Bladder microvascular endothelial cell (primary cell): ENCODE results near the gene SLC25A29. TPM values are rescaled to one million over a fixed set of nuclear protein-coding genes. Genes with fewer than 3 reads are reported as not detected.

ENCODE experiments used
- total RNA-seq: library from RNA; depleted of rRNA; stranded (reverse); fragments of >200 nt; gene quantifications from 2 replicates; pipeline ENCODE4 v1.2.3, GENCODE V29; 2014

SLC25A29 gene, protein sequence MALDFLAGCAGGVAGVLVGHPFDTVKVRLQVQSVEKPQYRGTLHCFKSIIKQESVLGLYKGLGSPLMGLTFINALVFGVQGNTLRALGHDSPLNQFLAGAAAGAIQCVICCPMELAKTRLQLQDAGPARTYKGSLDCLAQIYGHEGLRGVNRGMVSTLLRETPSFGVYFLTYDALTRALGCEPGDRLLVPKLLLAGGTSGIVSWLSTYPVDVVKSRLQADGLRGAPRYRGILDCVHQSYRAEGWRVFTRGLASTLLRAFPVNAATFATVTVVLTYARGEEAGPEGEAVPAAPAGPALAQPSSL
- total RNA-seq: 53.4 and 112 TPM in 2 replicates

DNA sequence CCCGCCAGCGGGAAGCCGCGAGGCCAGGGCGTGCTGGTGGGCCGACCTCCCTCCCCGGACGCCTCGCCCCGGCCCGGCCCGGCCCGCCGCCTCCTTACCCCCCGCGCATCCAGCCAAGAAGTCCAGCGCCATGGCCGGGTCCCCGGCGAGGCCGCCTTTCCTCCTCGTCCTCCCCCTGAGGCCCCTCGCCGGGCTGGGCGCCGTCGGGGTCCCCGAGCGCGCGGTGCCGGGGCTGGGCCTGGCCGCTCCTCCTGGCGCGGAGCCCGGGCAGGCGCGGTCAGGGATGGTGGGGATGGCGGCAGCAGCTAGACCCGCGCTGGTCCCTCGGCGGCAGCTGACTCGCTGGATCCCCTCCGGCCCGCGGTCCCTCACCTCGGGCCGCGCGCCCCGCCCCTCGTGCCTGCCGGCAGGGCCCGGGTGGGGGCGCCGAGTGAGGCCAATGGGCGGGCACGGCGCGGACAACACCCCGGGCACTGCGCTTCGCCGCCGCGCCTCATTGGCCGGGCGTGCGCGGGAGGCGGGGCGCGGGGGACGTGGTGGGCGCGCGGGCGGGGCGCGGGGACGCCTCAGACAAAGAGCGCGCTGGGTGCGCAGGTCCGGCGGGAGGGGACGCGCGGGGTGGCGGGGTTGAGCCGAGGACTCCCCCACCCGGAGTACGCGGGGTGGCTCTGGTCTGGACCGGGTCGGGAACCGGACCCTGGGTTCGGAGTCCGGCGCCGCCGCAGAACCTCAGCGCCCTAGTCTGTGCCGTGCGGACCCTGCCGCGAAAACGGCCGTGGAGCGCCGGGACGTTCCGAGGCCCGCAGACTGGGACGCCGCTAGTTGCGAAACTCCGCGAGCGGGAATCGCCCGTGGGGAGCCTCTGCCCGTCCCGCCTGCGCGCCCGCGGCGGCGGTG lies at the start of gene SLC25A29:
Gene SLC25A29 (minus strand): TSS at position 344 of the 897 bp plus-strand sequence. CDS start 212 bp downstream, at position 132.

DNA sequence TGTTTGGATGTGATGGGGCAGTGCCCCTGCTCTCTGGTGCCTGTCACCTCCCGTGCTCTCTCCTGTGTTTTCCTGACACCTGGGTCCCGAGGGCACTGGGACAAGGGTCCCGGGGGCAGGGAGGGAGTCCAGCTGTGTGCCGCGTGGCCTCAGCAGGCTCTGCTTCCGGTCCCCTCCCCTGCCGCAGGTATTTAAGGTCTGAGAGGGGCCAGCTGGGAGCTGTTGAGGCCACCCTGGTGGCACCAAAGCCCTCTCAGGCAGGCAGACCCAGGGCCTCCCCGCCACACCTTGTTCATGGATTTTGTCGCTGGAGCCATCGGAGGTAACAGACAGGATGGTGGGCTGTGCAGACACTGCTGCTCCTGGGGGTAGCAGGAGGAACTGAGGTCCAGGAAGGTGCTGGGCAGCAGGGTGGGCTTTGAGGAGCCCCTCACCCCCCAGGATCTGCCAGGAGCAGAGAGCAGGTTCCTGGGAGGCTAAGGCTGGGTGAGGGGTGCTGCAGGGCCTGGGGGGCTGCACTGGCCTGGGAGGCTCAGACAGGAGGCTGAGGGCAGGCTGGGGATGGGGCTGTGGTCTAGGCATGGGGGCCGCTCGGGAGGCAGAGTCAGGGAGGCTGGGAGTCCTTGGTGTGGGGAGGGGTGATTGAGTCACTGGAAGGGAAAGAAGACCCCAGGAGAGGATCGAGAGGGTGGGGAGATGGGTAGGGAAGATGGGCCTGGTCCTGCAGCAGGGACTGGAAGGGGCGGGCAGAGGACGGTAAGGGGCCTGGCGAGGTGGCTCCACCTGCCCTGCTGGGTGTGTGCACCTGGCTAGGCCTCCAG lies 17.1 kb upstream of the SLC25A29 start, which contains the start of gene SLC25A47:
Gene SLC25A47 (plus strand): TSS at position 219 of the 821 bp plus-strand sequence. CDS start 76 bp downstream, at position 295.

Other genes with a start within 250 kb of the SLC25A29 start
- gene EVL, start 241.0 kb downstream of the SLC25A29 start, total RNA-seq: 4.7 and 25.6 TPM in 2 replicates
- gene DEGS2, start 146.8 kb downstream of the SLC25A29 start, total RNA-seq: 0.31 TPM in 1 of 2 replicates, not detected in the other
- gene YY1, start 67.3 kb downstream of the SLC25A29 start, total RNA-seq: 39.8 and 61.2 TPM in 2 replicates
- gene SLC25A47, start 16.9 kb upstream of the SLC25A29 start, total RNA-seq: not detected in 2 replicates
- gene WDR25, start 70.0 kb upstream of the SLC25A29 start, total RNA-seq: 17.3 and 19.1 TPM in 2 replicates